Activated CD4-positive, CD25-positive, alpha-beta regulatory T cell treated with anti-CD3 and anti-CD28 coated beads, Interleukin-2, amount 50 U/mL, for 24 hours (primary cell): ENCODE results near the gene ADCY7.
A peak's percentile ranks its signal among the peaks of the same experiment; 100 is the strongest.
"Not testable (repeated sequence)": the region's sequence is repeated elsewhere in the genome, so short reads cannot be mapped to it uniquely, and the experiment has no call there.

Experiments used
- ATAC-seq, 2 donors: fragments of 150-1000 bp; cut with Tn5 transposase; one replicate each; pipeline ENCODE4 v1.10.0; 2021; ENCODE audit warnings: mild to moderate bottlenecking in 1 of 2, moderate library complexity in 1 of 2

The ADCY7 gene

DNA sequence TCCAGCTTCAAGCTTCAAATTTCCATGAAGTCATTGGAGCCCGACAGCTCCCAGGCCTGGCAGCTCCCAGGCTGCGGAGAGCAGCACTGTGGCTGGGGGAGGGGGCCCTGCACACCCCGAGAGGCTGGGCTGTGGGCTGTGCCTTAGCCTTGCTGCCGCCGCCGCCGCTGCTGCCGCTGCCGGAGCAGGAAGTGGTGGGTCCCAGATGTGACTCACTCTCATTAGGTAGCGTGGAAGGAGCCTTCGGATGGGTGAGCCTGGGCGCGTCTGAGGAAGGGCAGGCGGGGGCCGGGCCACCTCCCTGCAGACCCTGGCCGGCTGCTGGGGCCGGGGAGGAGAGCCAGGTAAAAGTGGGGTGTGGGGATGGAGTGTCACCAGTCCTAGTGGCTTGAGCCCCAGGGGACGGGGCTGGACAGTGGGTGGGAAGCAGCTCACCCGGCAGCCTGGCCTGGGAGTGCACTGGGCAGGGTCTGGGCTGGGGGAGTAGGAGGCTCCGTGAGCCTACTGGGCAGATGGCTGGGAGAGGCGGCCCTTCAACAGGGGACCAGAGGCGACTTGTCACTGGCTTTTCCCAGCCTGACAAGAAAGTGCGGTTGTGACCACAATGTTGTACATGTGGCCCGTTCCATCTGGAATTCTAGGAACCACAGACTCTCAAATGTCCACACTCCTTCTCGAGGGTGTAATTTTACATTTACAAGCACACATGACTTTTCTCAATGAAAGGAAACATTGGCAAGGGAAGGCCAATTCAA, at the start of gene ADCY7:
TSS of gene ADCY7 (plus strand) at position 215 of the 755 bp plus-strand sequence. CDS start 21,629 bp downstream, outside the sequence.
- ATAC-seq, result peak; percentile 85 to 88

DNA sequence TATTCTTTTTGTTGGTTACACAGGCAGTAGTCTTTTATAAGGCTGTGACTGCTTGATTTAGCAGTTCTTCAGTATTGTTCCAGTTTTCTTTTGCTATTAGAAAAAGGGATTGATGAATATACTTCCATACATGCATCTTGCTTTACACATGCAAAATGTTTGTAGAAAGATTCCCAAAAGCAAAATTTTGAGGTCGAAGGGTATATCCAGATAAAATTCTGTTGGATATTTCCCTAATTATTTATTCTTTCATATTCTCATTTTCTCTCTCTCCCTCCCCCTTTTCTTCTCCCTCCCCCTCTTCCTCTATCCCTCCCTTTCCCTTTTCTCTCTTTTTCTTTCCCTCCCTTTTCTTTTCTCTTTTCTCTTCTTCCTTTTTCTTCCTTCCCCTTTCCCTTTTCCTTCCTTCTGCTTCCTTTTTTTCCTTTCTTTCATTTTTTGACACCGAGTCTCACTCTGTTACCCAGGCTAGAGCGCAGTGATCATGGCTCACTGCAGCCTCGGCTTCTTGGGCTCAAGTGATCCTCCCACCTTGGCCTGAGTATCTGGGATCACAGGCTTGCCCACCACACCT, 46.9 kb upstream of the ADCY7 start:
- ATAC-seq, result no peak

DNA sequence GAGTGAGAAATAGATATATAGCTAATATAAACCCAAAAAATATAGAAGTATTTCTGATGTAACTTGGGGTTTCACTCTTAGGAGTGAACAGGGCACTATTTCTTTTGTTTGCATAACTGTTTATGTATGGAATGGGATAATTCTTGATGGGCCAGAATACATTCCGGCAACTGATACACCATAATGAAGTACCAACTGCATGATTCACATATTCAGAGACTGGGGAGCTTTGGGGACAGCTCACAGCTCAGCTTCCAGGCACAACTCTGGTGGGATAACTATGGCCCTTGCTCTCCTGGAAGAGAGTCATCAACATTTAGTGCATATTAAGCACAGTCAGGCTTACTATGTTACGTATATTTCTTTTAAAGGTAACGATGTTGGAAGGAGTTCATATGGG, 42.1 kb upstream of the ADCY7 start:
- ATAC-seq, result no peak

DNA sequence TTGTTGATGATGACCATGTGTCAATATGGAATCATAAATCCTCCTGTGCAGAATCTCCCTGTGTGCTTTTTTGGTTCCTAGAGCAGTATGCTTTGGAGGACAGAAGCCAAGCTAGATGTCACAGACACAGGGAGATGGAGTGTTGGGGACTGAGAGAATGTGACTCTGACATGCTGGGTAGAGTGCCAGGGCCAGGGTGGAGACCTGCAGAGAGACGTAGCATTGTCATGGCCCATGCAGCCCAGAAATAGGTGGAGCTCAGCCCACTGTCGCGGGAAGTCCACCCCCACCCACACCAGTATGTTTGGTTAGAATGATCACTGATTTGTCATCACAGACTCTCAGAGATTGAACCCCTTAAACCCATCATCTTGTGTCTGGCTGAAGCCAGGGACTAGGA, 39.2 kb upstream of the ADCY7 start:
- ATAC-seq, result no peak

DNA sequence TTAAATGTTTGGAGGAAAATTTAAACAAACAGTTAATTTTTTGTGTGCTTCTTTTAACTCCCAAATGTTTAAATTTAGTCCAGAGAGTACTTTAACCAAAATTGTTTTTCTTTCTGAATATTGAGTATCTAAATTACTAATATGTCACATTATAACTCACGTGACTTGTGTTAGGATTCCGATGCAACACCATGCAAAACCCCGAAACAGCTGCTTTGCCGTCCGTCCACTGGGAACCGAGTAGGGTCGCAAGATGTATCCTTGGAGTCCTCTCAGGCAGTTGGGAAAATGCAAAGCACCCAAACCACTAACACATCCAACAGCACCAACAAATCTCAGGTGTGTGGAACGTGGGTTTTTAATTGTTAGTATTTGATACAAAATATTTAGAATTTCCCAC, 38.7 kb upstream of the ADCY7 start:
- no peak for ATAC-seq

DNA sequence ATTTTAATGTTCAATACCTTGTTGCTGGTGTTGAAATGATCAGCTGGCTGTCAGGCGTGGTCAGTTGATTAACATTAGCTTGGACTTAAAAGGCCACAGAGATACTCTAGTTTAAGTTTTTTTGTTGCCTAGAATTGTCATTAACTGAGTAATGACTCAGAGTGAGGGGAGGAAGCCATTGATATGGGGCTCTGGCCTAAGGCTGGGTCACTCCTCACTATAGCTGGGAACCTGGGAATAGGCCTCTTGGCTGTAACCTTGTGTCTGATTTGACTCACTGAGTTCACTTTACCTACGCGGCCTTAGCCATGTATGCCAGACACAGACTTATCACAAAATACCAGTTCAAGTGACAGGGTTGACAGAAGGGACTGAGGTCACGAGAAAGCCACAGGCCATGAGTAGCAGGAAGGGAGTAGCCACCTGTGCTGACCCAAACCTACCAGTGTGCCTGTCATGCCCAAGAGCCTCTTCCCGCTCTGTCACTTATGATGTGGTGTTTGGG, 37.9 kb upstream of the ADCY7 start:
- ATAC-seq, result peak in 1 of 2 donors; percentile 55

DNA sequence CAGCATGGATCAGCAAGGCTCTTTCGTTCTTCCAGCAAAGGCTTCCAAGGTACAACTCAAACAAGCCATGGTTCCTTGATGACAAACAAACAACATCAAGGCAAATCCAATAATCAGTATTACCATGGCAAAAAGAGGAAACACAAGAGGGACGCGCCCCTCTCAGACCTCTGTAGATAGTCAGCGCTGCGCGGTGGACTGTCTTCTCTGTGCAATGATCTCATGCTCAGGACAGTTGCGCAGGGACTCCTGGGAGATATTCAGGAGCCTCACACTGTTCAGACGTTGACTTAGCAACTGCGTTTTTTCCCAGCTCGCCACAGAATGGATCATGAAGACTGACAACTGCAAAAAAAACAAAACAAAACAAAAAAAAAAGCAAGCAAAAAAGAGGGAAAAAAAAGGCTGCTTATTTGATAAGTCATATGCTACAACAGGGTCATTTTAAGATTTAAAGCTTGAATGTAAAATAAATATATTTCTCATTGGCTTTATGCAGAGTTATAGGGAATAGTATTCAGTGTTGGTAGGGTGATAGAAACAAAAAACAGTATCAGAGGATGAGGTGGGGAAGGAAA, 37.1 kb upstream of the ADCY7 start:
- no peak for ATAC-seq

DNA sequence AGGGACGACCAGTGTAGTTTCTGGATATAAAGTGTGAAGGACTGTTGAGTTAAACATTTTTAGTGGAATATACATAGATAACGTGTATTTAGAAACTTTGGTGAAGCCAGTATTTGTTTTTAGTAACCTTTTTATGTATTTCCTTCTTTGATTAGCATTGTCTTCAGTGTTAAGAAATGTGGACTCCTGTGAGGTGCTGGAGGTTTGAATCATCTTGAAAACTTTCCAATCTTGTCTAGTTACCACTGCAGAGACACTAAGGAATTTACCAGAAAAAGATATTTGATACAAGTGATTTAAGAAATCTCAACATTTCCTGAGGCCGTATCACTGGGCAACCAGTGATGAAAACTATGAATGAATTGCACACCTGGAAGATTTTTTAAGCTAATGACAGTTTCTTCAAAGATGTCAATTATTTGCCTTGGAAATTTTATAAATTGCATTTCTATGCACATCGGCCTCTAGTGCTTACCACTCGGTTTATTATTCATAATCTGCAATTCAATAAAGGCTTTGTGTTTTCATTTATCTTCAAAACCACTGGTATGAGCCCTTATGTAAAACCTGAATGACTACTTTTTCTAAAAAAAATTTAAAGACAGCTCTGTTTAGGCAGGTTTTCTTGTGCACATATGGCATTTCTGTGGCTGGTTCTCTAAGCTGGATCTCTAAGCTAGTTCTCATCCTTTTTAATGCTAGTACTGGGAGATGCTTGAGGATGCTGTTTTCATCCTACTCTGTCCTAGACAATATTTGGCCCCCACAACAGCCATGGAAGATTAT, 31.4 kb upstream of the ADCY7 start:
- ATAC-seq, result no peak

DNA sequence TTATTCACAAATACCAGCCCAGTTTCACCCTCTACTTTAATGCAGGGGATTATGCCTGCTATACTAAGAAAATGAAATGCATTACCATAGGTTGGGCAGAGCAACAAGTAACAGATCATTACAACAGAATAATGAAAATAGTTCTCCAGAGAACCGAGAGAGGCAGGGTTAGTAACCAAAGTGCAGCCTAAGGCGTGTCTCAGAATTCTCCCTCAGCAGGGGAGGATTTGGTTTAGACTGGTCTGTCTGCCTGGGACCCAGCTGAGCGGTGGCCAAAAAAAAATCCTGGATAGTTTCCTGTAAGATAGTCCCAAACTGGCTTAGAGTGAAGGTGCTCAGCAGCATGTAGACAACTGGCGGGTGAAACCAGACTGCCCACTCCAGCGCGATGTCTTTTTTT, 30.8 kb upstream of the ADCY7 start:
- ATAC-seq, result no peak

DNA sequence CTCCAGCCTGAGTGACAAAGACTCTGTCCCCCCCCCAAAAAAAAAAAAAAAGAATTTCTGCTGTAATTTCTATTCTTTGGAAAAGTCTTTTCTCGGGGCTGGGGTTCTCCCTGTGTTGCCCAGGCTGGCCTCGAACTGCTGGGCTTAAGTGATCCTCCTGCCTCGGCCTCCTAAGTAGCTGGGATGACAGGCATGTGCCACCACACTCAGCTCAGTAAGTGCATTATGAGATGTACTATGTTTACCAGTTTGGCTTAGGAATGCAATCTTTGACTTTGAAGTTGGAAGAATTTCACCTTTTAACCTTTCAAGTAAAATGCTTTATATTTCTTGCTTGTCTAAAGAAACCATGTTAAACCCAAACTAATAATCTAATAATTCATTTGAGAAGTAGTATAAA, 28.0 kb upstream of the ADCY7 start:
- ATAC-seq, result no peak

DNA sequence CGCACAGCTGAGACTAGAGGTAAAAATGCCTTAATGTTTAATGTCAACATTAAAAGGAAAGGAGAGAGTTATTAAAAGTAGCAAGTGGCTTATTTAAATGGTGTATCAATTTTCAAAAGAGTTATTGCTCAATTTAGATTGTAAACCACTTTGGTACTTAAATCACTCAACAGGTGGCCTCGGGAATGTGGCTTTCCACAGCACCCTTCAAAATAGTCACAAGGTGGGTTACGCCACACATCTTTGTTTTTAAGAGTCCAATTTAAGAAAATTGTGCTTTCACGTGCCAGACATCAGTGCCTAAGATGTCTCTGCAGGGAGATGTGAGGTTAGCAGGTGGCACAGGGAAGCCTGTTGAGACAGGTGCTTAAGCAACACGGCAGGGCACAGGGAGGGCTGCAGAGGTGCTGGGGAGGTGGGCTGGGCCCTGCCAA, 27.5 kb upstream of the ADCY7 start:
- ATAC-seq, result no peak

DNA sequence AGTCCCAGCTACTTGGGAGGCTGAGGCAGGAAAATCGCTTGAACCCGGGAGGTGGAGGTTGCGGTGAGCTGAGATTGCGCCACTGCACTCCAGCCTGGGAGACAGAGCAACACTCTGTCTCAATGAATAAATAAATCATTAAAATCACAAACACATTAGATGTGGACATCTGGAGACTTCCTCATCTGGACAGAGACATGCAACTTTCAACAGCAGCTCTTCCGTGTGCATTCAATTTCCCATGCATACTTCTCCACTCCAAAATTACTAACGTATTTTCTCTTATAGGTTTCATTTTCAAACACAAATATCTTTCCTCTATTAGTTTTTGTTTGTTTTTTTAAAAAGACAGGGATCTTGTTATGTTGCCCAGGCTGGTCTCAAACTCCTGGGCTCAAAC, 23.3 kb upstream of the ADCY7 start:
- ATAC-seq, result not testable (repeated sequence)

DNA sequence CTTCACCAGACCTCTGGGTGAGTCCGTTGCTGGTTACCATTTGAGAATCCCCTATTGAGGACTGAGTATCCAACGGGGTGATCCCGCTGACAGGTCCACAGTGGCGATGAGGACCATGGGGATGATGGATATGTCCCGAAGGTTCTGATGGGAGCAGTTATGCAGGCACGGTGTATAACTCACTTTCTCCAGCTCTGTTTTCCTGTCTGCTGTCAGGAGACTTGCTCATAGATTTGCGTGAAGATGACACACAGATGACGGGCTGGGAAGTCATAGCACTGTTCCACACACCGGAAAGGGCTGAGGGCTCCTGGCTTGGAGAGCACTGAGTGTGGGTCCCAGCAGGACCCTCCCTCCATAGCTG, 22.2 kb upstream of the ADCY7 start:
- ATAC-seq, result no peak

DNA sequence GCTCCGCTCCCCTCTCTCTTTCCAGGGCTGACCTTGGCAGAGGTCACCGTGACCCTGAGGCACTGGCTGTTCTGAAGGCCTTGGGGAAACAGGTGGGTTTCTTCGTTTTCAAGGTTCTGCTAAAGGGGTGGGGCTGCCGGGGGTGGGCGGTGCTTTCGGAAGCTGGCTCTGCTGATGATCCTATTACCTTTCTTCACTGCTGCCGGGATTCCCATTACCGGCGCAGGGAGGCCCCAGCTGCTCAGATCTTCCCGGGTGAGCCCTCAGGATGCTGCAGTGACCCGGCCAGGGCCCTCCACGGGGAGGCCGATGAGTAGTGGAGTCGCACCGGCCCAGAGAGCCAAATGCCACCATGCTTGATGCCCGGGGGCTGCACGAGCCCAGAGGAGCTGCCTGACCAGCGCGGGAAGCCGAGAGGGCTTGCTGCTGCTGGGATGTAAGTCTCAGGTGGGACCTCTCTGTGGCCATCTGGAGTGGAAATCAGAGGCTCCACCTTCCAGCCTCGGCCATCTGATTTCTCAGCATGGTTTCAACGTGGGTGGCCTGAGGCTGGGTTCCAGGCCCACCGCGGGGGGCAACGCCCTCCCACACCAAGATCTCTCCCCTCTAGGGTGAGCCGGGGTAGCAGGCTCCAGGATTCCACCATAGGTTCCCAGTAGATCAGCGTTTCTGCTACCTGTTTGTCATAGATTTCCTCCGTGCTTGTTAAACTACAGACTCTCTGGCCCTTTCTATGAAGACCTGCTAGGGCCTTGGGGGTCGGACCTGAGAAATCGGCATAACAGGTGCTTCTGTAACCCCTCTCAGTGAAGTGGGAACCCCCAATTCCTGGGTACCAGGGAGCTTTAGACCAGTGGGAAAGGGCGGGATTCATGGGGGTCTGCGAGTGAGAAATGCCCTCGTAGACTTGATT, 21.6 kb upstream of the ADCY7 start:
- ATAC-seq, result no peak

DNA sequence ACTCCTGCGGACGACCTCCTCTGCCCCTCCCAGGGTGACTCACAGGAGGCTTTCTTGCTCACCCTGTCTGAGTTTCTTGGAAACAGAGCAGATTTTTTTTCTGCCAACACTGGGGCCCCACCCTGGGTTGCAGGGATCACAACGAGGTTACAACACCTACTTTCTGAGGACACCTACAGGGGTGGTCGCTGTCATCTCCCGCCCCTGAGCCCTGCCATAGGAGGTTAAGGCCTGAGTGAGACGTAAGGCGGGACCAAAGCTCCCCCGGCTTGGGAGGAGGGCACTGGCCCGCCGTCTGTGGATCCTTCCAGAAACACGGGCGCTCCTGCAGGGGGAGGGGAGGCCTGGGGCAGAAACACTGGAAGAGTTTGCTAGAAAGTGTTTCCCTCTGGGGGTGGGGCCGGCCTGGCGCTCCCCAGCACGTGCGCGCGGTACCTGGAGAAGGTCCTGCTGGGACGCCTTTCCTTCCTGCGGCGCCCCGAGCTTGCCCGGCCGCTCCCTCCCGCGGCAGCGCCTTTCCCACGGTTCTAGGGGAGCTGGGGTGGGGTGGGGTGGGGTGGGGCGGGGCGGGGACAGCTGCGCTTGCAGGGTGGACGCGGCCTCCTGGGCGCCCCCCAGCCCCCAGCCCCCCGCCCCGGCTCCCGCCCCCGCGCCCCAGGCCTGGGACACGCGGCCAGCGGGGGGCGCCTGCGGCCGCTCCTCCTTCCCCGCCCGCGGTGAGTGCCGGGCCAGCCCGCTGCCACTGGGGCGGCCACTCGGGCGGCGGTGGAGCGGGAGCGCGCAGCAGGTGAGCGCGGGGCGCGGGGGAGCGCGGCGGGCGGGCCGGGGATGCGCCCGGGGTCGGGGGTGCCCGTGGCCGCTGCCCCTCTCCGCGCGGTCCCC, 20.7 kb upstream of the ADCY7 start:
- ATAC-seq, result peak; percentile 92 to 95

DNA sequence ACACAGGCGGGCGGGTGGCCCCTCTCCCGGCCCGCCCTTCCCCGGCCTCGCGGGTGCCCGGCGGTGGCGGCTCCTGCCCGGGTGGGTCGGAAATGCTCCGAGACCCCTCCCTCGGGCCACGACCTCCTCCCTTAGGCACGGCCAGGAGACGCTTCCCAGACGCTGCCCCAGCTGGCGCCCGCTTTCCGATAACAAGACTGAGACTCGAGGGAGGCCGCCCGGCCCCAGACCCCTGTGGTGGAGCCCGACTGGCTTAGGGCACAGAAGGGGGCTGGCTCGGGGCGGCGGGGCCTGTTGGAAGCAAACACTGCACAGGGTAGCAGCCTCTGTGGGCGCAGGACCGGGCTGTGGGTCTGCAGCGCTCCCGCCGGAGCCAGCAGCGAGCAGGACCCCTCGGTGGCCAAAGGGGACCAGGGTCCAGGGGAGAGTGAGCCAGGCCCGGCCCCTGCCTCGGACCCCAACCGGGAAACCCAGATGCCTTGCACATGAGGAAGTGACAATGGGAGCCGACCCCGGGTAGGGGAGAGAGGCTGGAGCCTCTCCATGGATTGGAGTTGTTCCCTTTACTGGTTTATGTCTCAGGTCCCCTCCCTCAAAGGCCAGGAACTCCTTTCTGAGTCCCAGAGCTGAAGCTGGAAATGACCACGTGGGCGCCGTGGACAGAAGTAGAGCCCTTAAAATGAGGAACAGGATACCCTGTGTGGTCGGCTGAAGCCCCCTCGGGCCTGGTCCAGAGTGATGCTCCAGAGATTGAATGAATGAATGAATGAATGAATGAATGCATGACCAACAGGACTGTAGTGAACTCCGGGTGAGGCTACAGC, 19.8 kb upstream of the ADCY7 start:
- peak in 1 of 2 donors; percentile 7 for ATAC-seq

DNA sequence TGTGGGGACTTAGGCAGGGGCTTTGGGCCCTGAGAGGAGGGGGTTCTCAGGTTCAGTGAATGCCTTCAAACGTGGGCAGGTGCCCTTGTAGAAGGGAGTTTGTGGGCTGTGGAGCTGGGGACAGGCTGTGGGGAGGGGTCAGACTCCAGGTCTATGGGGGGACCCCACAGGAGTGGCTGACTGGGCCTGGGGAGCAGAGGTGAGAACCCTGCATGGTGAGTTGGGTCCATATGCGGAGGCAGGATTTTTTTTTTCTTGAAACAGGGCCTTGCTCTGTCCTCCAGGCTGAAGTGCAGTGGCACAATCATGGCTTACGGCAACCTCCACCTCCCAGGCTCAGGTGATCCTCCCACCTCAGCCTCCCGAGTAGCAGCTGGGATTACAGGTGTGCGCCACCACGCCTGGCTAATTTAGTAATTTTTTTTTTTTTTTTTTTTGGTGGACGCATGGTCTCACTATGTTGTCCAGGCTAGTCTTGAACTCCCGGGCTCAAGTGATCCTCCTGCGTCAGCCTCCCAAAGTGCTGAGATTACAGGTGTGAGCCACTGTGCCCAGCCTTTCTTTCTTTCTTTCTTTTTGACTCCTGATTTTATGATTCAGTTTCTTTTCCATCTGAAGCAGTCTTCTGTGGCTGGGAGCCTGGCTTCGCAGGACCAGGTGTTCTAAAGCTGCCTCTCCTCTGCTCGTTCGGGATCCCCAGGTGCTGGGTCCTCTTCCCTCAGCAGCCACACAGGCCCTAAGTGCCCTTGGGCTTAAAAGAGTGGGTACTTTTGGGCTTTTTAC, 19.0 kb upstream of the ADCY7 start:
- no peak for ATAC-seq

DNA sequence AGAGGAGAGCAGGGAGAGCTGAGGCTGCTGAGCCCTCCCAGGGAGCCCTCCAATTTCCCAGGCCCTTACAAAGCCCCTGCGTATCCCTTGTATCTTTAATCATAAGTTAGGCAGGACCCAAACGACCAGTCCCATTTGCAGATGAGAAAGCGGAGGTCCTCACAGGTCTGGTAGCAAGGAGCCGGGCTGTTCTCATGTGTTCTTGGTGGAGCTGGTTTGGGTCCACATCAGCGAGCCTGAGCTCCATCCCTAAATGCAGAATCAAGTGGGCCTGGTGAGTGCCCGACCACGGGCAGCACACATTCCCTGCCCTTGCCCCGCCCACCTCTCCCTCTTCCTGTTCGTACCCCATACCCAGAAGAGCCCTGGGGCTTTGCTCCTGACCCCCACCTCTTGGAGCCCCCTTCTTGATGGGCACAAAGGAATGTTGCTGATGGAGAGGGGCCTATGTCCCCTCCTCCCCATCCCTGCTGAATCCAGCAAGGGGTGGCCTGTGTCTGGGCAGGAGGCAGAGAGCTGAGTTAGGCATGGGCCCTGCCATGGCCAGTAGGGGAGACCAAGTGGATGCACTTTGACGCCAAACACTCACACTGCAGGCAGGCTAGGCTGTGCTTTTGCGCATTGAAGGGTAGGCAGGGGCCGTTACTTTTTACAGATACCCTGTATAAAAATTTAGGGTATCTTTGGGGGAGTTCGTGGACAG, 18.3 kb upstream of the ADCY7 start:
- ATAC-seq, result no peak

DNA sequence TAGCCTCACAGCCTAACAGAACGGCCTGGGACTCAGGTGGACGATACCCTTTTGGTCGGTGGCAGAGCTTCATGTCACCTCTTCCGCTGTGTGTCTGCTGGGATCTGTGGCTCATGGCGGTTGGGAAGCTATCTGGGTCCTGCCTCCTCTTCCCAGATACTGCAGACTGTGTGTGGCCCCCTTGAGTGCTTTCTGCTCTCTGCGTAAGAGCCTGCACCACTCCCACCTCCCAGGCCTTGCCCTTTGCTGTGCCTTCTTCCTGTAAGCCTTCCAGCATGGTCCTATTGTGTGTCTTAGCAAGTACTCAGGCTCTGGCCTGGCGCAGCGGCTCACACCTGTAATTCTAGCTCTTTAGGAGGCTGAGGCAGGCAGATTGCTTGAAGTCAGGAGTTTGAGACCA, 17.5 kb upstream of the ADCY7 start:
- no peak for ATAC-seq
